ENCODE results near the gene MLYCD. TPM values are rescaled to one million over a fixed set of nuclear protein-coding genes. Genes with fewer than 3 reads are reported as not detected.

The MLYCD gene
- polyA plus RNA-seq, 1 experiment = 2.6 TPM

DNA sequence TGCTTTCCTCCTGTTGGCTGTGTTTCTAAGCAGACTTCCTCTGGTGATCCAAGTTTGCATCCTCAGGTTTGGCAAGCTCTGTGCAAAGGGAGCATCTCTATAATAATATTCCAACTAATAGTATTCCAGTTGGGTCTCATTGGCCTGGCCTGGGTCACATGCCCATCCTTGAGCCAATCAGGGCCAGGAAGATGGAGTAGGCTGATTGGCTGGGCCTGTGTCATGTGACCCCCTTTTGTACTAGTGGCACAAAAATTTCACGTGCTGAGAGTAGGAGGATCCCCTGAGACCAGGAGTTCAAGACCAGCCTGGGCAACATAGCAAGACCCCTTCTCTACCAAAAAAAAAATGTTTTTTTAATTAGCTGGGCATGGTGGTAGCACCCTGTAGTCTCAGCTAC lies 35.2 kb upstream of the MLYCD start:
- CTCF ChIA-PET = no interaction called here
- no peaks in the 10 kb centered on the region for H3K36me3 ChIP-seq (ENCODE audit: control insufficient read depth, insufficient read depth, low read length)
- POLR2A ChIA-PET = no interaction called here
- no peak overlapping the region for H3K4me3 ChIP-seq (ENCODE audit: low read depth, low read length)
- no peak for TF ChIP-seq CTCF (IDR thresholded peaks at IDR 0.05; ENCODE audit: insufficient read depth, low read depth, low read length)
- H3K27me3 ChIP-seq (ENCODE audit: control insufficient read depth, insufficient read depth, low read length) = no peaks in the 10 kb centered on the region
- DNase-seq (ENCODE audit: low read depth) = no peak

DNA sequence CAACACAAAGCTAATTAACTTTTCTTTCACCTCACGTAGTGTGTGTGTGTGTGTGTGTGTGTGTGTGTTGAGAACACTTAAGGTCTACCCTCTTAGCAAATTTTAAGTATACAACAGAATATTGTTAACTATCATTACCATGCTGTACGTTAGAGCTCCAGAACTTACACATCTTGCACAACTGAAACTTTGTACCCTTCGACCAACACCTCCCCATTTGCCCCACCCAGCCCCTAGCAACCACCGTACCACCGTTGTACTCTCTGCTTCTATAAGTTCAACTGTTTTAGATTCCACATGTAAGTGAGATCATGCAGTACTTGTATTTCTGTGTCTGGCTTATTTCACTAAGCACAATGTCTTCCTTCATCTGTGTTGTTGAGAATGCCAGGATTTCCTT lies 28.1 kb upstream of the MLYCD start:
- ChIA-PET CTCF (no interaction called here), POLR2A (no interaction called here)
- peaks cover 1% of the 10 kb centered on the region; the same call in 1 of the 2 replicates for H3K27me3 ChIP-seq (ENCODE audit: control insufficient read depth, insufficient read depth, low read length)
- TF ChIP-seq CTCF (IDR thresholded peaks at IDR 0.05; ENCODE audit: insufficient read depth, low read depth, low read length) = no peak
- DNase-seq (ENCODE audit: low read depth) = no peak
- no peak overlapping the region for H3K4me3 ChIP-seq (ENCODE audit: low read depth, low read length)
- no peaks in the 10 kb centered on the region for H3K36me3 ChIP-seq (ENCODE audit: control insufficient read depth, insufficient read depth, low read length)

DNA sequence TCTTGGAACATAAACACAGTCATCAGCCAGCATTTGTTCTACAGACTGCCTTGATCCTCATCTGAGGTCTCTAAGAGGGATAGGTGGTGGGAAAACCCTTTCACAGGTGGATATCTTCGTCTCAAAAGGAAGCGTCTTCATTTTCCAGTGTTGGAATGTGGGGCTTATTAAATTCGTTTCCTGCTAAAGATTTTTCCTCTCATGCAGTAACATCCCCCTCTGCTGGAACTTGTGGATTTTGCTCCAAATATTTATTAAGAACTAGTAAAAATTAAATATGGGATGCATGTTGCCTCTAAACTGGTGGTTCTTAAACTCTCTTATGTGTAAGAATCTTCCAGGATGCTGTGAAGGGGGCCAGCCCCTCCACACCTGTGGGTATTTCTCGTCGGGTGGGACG lies 20.1 kb upstream of the MLYCD start:
- peak; percentile 65 for TF ChIP-seq CTCF (IDR thresholded peaks at IDR 0.05; ENCODE audit: insufficient read depth, low read depth, low read length)
- POLR2A ChIA-PET = no interaction called here
- peaks cover 9% of the 10 kb centered on the region for H3K27me3 ChIP-seq (ENCODE audit: control insufficient read depth, insufficient read depth, low read length)
- no peaks in the 10 kb centered on the region for H3K36me3 ChIP-seq (ENCODE audit: control insufficient read depth, insufficient read depth, low read length)
- H3K4me3 ChIP-seq (ENCODE audit: low read depth, low read length) = no peak overlapping the region
- no peak for DNase-seq (ENCODE audit: low read depth)
- CTCF ChIA-PET = no interaction called here

DNA sequence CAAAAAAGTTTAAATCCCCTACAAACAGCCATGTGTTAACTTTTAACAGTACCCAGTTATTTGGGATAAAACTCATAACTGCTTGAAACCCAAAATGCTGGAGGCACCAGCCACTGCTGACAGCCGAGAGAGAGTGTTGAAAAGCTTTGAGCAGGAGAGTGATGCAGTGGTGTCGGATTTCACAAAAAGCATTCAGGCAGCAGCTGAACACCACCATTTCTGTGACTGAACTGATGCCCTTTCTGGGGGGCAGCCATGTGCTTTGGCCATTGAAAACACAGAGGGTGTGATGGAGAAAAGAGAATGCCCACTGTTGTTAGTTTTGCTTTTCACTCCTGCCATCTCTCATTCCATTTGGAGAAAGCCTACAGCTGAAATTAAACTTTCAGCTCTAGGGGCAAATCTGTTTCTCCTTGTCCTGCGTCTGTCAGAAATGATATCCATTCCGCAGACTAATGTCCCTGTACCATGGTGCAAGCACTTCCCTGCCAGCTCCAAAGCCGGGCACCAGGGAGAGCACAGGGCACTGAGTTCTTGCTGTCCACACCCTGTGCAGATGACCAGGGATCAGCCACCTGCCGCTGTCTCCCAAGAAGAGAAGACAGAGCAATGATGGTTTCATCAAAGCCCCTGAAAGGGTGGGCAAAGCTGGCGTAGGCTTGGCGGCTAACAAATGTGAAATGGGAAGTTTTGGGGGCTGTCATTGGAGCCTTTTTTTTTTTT lies 16.6 kb upstream of the MLYCD start:
- H3K27me3 ChIP-seq (ENCODE audit: control insufficient read depth, insufficient read depth, low read length) = peaks cover 8% of the 10 kb centered on the region
- CTCF ChIA-PET = interaction anchor here (0.7 to 3.6 kb wide), 4 partner anchors 9 to 1619 kb away, joined by 3 to 25 read pairs (median 4); no protein-coding TSS in a partner anchor
- DNase-seq (ENCODE audit: low read depth) = no peak
- no peak for TF ChIP-seq CTCF (IDR thresholded peaks at IDR 0.05; ENCODE audit: insufficient read depth, low read depth, low read length)
- no peak overlapping the region for H3K4me3 ChIP-seq (ENCODE audit: low read depth, low read length)
- no peaks in the 10 kb centered on the region for H3K36me3 ChIP-seq (ENCODE audit: control insufficient read depth, insufficient read depth, low read length)
- POLR2A ChIA-PET = no interaction called here

GRCh38 chr16:83886199-83886971 lies 12.5 kb upstream of the MLYCD start:
- Histone ChIP-seq H3K36me3 (ENCODE audit: control insufficient read depth, insufficient read depth, low read length) (no peaks in the 10 kb centered on the region), H3K4me3 (ENCODE audit: low read depth, low read length) (no peak overlapping the region), H3K27me3 (ENCODE audit: control insufficient read depth, insufficient read depth, low read length) (peaks cover 5% of the 10 kb centered on the region)
- CTCF ChIA-PET = interaction anchor here (0.5 to 3.8 kb wide), 6 partner anchors 11 to 883 kb away, joined by 3 to 18 read pairs (median 3); no protein-coding TSS in a partner anchor
- no peak for DNase-seq (ENCODE audit: low read depth)
- POLR2A ChIA-PET = no interaction called here
- no peak for TF ChIP-seq CTCF (IDR thresholded peaks at IDR 0.05; ENCODE audit: insufficient read depth, low read depth, low read length)

Measured in BJ (cell line).